Limb (tissue), 2 donors: Measurements from ENCODE around the gene COL15A1.
A peak's percentile ranks its signal among the peaks of the same experiment; 100 is the strongest.

Source experiments
- DNase-seq, 2 donors: peaks; one replicate each; pipeline ENCODE4 v3.0.0-alpha.2; 2016; ENCODE audit errors: extremely low spot score in 2 of 2

Gene COL15A1

DNA sequence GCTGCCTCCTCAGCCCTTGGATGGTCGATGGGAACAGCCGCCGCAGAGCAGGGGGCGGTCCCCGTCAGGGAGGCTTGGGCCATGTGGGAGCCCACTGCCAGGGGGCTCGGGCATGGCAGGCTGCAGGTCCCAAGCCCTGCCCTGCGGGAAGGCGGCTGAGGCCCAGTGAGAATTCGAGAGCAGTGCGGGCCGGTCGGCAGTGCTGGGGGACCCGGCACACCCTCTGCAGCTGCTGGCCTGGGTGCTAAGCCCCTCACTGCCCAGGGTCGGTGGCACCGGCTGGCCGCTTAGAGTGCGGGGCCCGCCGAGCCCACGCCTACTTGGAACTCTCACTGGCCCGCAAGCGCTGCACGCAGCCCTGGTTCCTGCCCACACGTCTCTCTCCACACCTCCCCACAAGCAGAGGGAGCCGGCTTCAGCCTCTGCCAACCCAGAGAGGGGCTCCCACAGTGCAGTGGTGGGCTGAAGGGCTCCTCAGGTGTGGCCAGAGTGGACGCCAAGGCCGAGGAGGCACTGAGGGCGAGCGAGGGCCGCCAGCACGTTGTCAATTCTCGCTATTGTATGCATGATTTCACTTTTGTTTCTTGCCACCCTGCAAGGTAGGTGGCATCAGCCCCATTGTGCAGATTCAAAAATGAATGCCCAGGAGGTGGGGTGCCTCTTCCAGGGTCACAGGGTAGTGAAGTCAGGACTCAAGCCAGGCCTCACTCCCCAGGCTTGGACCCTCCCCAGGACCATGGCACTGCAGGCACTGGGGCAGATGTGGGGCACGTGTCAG lies 48.6 kb downstream of the COL15A1 start:
- DNase-seq: peak in 1 of 2 donors; percentile 24

DNA sequence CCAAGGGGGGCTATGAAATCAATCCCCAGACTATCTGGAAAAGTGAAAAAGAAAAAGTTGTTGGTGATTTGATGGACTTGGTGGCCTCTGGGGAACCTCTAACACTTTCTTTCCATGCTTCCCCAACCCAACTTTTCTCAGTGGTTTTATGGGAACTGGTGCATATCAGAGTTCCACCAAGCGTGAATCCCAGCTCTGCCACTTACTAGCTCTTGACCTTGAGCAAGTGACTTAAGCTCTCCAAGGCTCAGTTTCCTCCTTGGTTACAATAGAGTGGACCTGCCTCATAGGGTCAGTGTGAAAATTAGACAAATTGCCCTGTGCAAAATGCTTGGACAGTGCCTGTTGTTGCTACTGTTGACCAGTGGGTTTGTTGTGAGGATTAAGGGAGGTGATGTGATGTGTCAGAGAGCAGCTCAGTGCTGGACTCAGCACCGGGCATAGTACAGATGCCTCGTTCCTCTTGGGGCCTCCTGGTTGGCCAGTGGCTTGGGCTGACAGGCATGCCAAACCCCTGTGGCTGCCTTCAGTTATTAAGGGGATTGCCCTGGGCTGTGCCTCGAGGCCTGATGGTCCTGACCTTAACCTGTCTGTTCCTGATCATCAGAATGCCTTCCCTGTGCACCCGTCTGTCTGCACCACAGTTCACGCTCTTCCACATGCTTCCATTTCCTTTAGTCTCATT lies 49.3 kb downstream of the COL15A1 start:
- no peak for DNase-seq

DNA sequence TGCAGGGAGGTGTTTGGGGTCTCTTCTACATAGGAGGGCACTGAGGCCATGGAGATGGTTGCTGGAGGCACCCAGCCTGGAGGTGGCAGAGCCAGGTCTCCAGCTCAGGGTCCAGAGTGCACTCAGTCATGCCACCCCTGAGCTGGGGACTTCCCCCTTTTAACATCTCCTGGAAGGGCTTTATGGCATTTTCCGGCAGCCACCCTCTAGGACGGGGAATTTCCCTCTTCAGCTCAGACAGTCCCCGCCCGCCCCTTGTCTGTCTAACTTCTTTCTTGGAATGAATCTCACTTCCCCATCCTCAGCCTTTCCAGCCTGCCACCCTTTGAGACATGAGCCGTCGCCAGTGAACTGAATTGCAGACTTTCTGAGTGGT lies 49.9 kb downstream of the COL15A1 start:
- DNase-seq: no peak

DNA sequence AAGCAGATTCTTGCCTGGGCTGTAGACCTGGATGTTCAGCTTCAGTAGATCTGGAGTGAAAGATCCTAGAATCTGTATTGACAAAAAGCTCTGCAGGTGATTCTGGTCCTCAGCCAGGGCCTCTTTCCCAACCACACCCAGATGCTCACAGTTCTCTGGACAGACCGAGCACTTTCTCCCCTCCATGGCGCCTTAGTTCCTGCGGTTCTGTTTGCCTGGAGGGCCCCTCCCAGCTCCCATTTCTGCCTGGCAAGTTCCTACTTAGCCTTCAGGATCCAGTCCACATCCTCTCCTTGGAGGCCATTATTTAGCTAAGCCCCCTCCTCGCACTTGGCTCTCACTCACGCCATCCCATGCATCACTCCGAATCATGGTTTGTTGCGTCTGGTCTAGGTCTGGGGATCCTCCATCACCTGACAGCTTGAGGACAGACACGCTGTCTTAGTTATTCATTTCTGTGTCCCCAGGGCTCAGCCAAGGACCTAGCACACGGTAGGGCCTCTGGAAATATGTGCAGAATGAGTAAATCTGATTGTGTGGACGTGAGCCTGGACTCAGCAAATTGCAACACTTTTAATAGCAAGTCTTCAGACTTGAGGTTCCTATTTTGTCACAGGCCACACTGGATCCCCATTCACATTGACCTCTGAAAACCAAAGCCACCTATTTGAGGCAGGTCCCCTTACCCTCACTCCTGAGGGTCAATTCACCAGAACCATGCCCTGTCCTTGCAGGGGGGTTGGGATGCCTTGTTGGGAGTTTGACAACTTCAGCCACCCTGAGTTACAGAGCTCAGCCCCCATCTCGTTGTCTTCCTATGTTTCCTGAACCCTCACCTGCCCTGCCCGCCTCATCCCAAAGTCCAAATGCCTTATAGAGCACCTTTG lies 50.7 kb downstream of the COL15A1 start:
- DNase-seq: no peak

DNA sequence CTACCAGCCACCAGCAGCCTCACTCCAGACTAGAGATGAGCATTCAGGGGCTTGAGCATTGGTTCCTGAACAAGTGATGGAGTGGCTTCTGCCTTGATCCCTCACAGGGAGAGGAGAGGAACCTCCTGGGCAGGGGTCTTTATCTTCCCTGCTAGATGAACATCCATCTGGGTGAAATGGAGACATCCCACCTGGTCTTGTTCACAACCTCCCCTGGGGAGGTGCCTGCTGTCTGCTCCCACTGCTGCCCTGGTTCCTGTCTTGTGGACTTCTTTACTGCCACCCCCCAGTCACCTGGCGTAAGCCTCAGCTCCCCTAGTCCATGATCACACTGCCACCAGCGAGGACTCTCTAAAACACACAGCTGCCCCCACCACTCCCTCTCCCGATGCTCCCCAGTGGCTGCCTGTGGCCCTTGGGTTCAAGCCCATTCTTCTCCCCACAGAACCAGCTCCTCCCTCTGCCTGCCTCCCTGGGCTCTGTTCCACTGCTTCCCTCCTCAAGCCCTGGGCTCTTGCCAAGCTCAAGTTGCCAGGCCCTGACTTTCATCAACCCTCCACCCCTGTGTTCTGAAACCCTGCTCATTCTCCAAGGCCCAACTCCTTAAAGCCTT lies 51.5 kb downstream of the COL15A1 start:
- DNase-seq: peak in 1 of 2 donors; percentile 29

DNA sequence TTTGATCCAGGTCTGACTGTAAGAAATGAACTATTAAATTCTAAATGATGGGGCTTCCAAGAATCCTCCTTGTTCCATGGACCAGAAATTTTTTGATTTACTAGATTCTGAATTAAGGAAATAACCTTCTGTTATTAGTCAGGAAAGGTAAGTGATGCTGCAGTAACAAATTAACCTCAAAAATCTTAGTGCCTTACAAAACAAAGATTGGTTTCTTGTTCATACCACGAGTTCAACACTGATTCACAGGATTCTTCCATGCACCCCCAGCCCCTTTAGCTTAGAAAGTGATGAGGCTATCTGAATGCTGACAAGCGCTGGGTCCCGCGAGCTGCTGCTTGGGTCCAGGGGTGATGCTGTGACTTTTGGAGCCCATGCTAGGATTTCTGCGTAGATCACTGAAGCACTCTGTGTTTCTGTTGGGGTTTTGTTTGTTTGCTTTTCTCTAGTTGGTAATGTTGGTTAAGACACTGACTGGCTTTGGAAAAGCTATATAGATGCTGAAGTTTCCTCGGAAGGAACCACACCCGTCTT lies 52.3 kb downstream of the COL15A1 start:
- no peak for DNase-seq

DNA sequence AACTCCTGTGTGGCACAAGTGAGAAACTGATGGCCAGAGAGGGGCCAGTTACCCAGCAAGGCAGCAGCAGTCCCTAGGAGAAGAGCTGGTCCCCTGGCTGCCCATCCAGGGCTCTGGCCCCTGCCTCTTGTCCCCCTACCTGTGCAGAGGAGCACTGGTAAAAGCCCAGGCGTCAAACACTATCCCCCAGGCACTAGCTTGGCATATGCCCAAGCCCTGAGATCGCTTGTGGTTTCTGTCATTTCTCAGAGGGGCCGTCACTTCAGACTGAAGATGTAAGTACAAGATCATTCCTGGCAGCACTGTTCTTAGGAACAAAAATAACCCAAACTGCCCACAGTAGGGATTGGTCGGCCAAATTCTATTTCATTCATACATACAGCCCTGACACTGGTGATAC lies 53.9 kb downstream of the COL15A1 start:
- peak in 1 of 2 donors; percentile 44 for DNase-seq

DNA sequence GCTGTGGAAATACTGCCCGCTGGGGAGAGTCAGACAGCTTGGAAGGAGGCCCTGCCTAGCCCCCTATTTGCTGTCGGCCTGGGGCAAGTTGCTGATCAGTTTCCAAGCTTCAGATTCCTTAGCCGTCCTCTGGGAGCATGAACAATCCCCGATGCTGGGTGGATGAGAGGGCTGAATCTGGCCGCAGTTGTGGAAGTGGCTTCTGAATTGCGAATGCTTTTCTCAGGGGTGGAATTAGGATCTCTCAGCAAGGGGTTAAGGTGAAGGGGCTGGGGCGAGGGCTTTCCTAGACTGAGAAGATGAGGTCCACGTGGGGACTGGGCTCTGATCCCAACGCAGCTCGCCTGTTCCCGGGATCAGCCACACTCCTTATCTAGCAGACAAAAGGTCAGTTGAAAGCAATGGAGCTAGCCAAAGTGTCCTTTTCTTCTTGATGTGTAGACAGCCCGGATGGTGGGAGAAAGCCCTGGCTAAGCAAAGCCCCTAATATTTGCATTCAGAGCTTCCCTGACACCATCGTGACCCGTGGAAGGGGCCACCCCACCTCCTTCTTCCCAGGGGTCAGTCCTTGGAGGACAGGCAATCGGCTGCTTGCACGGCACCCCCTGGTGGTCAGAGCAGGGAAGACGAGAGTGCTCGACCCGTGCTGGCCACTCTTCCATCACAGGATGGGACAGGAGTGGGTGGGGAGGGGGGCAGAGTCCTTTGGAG lies 54.9 kb downstream of the COL15A1 start:
- DNase-seq: peak; percentile 57 to 81

DNA sequence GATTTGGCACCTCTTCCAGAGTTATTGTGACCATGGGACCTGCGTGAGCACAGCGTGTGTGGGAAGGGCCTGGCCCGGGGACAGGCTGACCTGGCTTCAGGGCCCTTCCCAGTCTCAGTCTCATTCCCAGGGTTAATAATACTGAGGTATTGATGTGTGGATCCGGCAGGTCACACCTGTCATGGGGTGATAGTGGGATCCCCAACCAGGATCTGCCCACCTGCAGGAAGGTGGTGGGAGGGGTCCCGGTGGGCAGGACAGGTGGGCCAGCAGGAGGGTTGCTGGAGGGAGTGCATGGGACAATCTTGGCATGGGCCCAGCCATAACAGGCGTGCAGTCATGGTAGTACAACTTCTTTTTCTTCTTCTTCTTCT lies 55.4 kb downstream of the COL15A1 start:
- no peak for DNase-seq

DNA sequence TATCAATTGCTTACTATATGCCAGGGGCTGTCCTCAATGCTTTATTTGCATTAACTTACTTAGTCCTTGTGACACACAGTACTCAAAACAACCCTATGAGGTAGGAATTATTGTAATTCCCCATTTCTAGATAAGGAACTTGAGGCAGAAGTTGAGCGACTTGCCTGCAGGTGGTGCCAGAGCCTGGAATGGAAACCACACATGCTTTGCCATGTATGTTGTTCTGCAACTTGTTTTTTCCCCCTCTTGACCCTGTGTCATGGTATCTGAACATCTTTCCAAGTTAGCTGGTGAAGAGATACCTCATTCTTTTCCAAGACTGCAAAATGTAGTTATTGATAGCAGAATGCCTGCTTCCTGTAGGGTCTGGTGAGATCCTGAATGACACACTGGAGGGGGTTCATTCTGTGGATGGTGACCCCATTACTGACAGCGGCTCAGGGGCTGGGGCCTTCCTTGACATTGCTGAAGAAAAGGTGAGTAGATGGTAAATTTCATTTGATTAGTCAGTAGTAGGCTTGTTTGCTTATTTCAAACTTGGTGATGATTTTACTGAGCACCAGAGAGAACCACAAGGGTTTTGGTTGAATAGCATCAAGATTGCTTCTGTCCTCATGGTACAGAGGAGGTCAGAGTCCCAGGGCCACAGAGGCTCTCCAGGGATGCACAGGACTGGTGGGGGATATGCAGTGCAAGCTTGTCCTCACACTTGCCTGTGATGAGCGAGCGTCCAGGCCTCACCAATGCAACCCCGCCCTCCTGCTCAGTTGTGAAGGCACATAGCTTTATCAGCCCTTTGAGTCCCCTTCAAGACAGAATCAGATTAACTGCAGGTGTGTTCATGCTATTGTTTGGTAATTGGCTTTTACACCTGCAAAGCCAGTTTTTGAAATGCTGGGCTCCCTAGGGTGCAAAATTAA lies 57.0 kb downstream of the COL15A1 start:
- DNase-seq: peak in 1 of 2 donors; percentile 44

DNA sequence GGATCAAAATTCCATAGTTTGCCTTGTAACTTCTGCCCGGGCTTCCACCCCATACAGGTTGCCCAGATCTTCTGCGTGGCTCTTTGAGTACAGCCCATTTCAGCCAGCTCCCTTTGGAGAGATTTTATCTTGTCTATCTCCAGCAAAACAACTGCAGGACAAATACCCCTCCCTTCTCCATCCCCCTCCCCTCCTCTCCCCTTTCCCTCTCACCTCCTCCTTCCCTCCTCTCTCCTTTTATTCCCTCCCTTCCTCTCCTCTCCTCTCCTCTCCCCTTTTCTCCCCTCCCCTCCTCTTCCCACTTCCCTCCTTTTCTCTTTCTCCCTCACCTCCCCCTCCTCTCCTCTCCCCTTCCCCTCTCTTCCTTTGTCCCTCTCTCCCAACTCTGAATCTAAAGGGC lies 58.2 kb downstream of the COL15A1 start:
- DNase-seq: no peak

DNA sequence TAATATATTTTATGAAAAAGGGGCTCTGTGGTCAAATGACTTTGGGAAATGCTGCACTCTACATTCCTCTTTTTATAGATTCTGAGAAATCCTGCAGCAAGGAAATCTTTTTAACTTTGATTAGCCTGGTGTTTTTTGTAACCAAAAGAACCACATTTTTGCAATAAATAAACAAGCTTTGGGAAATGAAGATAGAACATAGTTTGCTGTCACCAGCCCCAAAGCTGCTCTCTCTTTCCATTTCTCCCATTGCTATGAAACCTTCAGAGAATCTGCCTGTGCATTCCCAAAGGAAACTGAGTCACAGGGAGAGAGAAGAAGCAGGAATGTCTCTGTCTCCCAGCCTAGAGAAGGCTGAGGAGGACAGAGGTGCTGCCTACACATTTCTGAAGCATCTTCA lies 59.0 kb downstream of the COL15A1 start:
- no peak for DNase-seq

DNA sequence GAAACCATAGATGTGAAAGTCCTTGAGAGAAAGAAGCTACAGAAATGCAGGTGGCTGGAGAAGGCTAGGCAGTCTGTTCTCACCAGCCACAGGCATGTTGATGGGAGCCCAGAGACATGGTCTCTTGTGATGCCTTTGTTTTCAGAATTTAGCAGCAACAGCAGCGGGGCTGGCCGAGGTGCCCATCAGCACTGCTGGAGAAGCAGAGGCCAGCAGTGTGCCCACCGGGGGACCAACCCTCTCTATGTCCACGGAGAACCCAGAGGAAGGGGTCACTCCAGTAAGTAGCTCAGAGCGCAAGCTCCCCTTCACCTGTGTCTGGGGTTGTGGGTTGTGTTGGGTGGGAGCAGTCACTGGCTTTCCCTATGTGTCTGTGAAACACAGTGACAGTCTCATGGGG lies 59.6 kb downstream of the COL15A1 start:
- no peak for DNase-seq

DNA sequence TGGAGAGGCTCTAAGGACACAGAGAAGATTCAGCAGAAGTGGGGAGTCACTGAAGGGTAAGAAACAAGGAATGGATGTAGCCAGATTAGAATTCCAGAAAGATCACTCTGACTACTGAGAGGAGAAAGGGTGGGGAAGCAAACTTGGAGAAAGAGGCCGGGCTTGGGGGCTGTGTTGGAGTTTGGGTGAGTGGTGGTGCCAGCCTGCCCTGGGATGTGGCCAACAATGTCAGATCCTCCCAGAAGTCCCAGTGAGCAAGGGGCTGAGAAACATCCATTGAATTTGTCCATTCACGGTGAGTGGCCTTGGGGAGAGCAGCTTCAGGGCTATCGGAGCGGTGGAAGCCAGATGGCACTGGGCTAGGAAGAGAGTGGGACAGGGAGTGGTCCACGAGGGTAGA lies 60.4 kb downstream of the COL15A1 start:
- DNase-seq: no peak

DNA sequence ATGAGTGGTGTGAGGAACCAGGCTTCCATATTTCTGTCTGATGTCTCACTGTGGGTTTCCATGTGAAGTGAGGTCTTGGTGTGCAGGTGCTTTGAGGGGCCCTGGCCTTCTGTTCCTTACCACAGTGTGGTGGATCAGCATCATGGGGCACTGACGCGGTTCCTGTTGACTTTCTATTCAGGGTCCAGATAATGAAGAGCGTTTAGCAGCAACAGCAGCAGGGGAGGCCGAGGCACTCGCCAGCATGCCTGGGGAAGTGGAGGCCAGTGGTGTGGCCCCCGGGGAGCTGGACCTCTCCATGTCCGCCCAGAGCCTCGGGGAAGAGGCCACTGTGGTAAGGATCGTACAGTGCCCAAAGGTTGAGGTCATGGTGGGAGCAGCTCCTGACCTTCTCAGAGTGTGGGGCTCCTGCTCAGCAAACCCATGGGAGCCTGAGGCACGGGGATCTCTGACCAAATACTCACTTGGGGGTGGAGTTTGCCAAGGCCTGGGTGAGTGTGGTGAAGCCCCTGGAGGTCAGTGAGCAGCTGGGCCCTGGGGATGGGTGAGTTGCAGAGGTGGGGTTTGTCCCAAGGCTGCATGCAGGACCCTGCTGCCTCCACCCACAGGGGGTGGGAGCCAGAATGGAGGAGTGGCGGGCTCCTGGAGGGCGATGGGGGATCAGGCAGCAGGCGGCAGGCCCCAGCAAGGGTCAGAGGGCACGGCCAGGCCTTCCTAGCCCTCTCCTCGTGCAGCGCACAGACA lies 61.2 kb downstream of the COL15A1 start:
- no peak for DNase-seq

DNA sequence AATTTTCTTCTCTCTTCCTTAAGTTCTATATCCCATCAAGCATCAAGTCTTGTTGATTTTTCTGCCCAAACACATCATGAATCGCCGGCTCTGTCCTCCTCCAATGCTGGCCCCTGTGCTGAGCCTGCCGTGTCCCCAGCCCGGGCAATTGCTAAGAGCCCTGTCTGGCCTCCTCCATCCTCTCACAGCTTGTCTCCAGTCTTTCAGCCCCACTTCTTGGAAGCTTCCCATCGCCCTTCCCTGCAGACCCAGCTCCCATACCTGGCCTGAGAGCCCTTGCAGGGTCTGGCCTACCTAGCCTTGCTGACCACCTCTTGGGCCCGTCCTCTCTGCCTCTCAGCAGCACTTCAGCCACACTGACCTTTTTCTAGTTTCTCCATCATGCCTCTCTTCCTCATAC lies 61.9 kb downstream of the COL15A1 start:
- no peak for DNase-seq

DNA sequence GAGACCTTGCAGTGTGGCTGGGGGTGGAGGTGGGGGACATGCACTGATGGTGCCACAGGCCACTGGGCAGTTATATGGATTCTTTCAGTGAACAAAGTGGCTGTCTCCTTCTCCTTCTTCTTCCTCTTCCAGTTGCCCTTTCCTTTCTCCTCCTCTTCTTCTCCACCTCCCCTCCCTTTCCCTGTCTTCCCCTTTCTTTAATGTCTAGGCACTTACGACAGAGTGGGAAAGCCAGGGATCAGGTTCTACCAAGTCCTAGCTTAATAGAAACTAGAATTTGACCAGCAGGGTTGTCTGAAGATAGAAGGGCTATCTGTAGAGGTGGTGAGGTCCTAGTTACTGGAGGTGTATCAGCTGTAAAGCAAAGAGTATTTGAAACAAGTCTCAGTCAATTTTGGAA lies 62.8 kb downstream of the COL15A1 start:
- DNase-seq: no peak

DNA sequence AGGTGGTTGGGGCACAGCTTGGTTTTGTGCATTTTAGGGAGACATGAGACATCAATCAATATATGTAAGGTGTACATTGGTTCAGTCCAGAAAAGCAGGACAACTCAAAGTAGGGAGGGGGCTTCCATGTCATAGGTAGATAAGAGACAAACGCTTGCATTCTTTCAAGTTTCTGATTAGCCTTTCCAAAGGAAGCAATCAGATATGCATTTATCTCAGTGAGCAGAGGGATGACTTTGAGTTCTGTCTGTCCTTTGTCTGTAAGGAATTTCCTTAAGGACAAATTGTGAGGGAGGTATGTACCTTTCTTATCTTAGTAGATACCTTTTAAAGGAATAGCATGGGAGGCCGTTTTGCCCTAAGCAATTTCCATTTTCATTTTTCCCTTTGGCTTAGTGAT lies 63.3 kb downstream of the COL15A1 start:
- DNase-seq: no peak

DNA sequence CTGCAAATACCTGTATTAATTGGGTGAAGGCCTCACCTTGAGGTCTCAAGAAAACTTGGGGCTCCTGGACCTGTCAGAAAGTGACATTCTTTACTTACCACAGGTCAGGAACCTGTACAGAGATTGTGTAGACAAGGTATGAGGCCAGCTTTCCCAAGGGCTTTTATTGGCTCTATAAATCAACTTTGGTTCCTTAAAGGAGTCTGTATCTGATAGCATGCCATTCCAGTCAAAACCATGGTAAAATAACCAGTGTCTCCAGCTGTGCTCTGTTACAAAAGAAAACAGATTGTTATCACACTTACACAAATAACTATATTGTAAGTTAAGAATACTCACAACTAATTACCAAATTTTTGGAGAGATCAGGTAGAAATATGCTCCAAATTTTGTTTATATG lies 64.5 kb downstream of the COL15A1 start:
- no peak for DNase-seq
